Activated CD4-positive, alpha-beta T cell treated with anti-CD3 and anti-CD28 coated beads, Interleukin-2, amount 10 ng/mL, durations not matched to agents 7 days and 5 days (primary cell): ENCODE measurements around the gene DOCK6. TPM values are rescaled to one million over a fixed set of nuclear protein-coding genes. Genes with fewer than 3 reads are reported as not detected.

Experiments used
- CTCF ChIA-PET: fragments of 350-600 bp; sonication (Branson Sonifier 250); formaldehyde crosslinking; loops from one replicate; lab custom pipeline; 2021; ENCODE audit warnings: antibody characterized with exemption; lab: Charles Lee
- POLR2A ChIA-PET: fragments of 350-600 bp; sonication (Branson Sonifier 250); formaldehyde crosslinking; loops from one replicate; lab custom pipeline; 2021; ENCODE audit warnings: antibody characterized with exemption; lab: Charles Lee
- DNase-seq: peaks from one replicate; pipeline ENCODE4 v3.0.0-alpha.2; 2020
- H3K27ac Mint-ChIP-seq: one replicate; pipeline ENCODE4 v1.8.0; 2021; ENCODE audit warnings: mild to moderate bottlenecking, moderate library complexity, mixed read lengths
- H3K27me3 Mint-ChIP-seq: one replicate; pipeline ENCODE4 v1.8.0; 2021; ENCODE audit warnings: mixed read lengths
- H3K36me3 Mint-ChIP-seq: one replicate; pipeline ENCODE4 v1.8.0; 2021; ENCODE audit warnings: low read depth, mixed read lengths
- H3K4me1 Mint-ChIP-seq: one replicate; pipeline ENCODE4 v1.8.0; 2021; ENCODE audit warnings: mixed read lengths
- H3K4me3 Mint-ChIP-seq: one replicate; pipeline ENCODE4 v1.8.0; 2021; ENCODE audit warnings: mild to moderate bottlenecking, moderate library complexity, mixed read lengths
- H3K9me3 Mint-ChIP-seq: one replicate; pipeline ENCODE4 v1.8.0; 2021; ENCODE audit warnings: mixed read lengths
- total RNA-seq, 2 experiments: library from RNA; stranded (reverse); gene quantifications; one replicate each; pipeline ENCODE4 v1.2.3, GENCODE V29; 2021

Gene DOCK6
- total RNA-seq, 2 experiments from 2014 or later: not detected

DNA sequence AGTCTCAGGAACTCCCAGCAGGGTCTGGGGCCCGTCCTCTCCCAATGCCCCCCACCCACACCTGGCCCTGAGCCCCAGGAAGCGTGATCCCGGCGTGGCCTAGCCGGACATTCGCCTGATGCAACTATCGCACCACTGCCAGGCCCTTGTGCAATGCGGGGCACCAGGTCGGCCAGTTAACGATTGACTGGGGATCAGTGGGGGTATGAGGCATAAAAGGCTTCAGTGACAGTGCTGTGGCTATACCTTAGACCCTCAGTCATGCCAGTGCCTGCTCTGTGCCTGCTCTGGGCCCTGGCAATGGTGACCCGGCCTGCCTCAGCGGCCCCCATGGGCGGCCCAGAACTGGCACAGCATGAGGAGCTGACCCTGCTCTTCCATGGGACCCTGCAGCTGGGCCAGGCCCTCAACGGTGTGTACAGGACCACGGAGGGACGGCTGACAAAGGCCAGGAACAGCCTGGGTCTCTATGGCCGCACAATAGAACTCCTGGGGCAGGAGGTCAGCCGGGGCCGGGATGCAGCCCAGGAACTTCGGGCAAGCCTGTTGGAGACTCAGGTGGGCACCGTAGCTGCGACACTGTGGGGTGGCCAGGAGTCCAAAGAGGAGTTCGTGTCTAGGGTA, 22.8 kb downstream of the DOCK6 start, which contains the start of gene ANGPTL8:
Gene ANGPTL8, plus strand, starts transcription at position 243 of the 624 bp plus-strand sequence. Its CDS starts 19 bp downstream, at position 262.
- H3K4me1 Mint-ChIP-seq: no peaks in the 10 kb centered on the region
- H3K27me3 Mint-ChIP-seq: peaks cover 14% of the 10 kb centered on the region
- peaks cover 4% of the 10 kb centered on the region for H3K9me3 Mint-ChIP-seq

DNA sequence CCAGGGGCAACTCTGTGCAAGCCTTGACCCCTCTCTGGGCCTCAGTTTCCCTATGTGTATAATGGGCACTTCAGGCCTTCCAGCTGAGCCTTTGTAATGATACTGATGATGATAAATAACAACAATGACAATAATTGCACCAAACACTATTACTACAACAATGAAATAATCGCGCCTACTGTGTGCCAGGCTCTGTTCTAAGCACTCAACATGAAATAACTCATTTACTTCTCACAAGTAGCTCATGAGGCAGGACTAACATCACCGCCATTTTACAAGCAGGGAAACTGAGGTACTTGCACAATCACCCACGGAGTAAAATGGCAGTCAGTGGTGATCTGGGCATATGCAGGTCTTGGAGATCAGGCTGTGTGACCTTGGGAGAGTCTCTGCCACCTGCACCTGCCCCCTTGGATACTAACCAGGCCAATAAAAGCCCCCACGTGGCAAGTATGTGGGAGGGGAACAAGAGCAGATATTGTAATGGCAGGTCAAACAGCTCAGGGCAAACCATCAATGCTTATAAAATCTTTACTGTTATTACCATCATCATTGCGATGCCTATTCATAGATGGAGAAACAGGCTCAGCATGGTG, 23.4 kb downstream of the DOCK6 start:
- CTCF ChIA-PET: no interaction called here
- Mint-ChIP-seq H3K36me3 (no peaks in the 10 kb centered on the region), H3K4me3 (no peak overlapping the region), H3K4me1 (no peaks in the 10 kb centered on the region), H3K27me3 (peaks cover 14% of the 10 kb centered on the region), H3K9me3 (peaks cover 4% of the 10 kb centered on the region), H3K27ac (no peak overlapping the region)
- DNase-seq: no peak
- POLR2A ChIA-PET: no interaction called here

More for the DNA sequence above, 22.8 kb downstream of the DOCK6 start, which contains the start of gene ANGPTL8:
- CTCF ChIA-PET: no interaction called here
- H3K36me3 Mint-ChIP-seq: no peaks in the 10 kb centered on the region
- DNase-seq: no peak
- H3K27ac Mint-ChIP-seq: no peak within 1 kb of the TSS
- no peak within 1 kb of the TSS for H3K4me3 Mint-ChIP-seq
- POLR2A ChIA-PET: no interaction called here

DNA sequence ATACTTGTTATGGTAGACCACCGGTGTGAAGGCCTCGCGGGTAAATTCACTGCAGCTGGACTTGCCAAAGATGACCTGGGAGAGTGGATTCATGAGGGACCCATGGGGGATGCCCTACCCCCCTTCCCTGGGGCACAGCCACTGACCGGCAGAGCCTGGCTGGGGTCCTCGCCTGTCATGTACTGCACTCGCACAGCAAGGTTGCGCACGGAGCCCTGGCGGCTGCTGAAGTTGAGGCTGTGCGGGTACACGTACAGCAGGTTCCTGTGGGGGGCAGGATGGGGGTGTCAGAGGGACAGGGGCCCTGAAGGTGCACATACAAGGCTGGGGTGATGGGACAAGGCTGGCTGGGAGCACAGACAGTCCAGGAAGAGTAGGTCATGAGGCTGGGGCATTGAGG, 24.3 kb downstream of the DOCK6 start:
- no peak for DNase-seq
- Mint-ChIP-seq H3K9me3 (peaks cover 4% of the 10 kb centered on the region), H3K27me3 (peaks cover 9% of the 10 kb centered on the region), H3K36me3 (no peaks in the 10 kb centered on the region), H3K27ac (no peak overlapping the region), H3K4me3 (no peak overlapping the region), H3K4me1 (no peaks in the 10 kb centered on the region)
- POLR2A ChIA-PET: no interaction called here
- CTCF ChIA-PET: no interaction called here

DNA sequence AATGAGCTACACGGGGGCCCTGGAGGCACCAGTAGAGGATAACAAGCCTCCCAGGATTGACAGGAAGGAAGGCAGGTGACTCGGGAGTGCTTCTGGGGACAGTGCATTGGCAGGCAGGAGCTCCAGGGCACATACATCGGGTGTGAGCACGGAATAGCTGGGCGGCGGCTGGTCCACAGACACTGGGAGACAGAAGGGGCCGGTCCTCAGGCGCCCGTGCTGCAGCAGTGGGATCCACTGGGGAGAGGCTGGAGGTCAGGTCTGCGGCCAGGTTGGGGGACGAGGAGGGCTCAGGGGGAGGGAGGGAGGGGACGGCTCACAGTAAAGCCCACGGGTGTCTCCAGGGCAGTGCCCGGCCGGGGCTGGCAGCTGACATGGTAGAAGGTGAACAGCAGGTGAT, 25.0 kb downstream of the DOCK6 start:
- H3K4me3 Mint-ChIP-seq: no peak overlapping the region
- H3K9me3 Mint-ChIP-seq: peaks cover 4% of the 10 kb centered on the region
- CTCF ChIA-PET: no interaction called here
- peaks cover 6% of the 10 kb centered on the region for H3K27me3 Mint-ChIP-seq
- no peak for DNase-seq
- H3K27ac Mint-ChIP-seq: no peak overlapping the region
- POLR2A ChIA-PET: no interaction called here
- H3K4me1 Mint-ChIP-seq: no peaks in the 10 kb centered on the region
- H3K36me3 Mint-ChIP-seq: no peaks in the 10 kb centered on the region

DNA sequence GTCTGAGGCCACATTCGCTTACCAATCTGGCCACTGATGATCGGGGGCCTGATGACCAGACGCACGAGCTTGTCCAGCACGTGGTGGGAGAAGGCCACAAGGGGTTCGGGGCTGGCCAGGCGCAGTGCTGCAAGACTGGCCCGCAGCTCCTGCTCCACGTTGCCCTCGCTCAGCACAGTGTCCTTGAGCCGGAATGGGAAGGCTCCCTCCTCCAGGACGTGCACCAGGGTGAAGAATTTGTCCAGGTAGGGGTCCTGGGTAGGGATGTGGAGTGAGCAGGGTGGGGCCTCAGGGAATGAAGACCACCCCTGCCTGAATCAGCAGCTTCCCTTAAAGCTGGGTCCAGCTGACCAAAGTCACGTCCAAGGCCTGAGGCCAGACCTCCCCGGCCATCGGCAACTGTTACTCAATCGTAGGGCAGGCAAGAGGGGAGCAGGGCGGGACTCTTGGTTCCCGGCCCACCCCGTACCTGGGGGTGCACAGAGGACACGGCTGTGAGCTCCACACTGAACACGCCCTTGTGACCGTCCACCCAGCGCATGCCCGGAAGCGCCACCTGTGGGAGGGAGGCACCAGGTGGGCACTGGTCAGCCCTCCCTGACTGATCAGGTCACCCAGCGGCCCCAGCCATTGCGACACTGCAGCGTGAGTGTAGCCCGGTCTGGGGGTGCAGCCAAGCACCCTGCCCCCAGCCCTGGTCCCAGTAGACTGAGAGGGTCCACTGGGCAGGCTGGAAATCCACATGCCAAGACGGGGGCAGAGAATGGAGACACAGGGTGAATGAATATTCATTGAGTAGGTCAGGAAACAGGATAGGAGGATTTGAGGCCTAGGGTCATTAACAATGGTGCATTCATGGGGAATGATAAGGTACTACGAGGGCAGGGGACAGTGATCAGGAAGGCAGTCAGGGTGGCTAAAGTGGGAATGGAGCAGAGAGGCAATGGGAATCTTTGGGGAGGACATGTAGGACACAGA, 25.7 kb downstream of the DOCK6 start:
- H3K27ac Mint-ChIP-seq: no peak overlapping the region
- H3K4me1 Mint-ChIP-seq: no peaks in the 10 kb centered on the region
- H3K27me3 Mint-ChIP-seq: peaks cover under 1% of the 10 kb centered on the region
- ChIA-PET POLR2A (no interaction called here), CTCF (interaction anchor here (0.7 kb wide), 1 partner anchor 869 kb away, joined by 3 read pairs; no protein-coding TSS in a partner anchor)
- no peak for DNase-seq
- peaks cover 4% of the 10 kb centered on the region for H3K9me3 Mint-ChIP-seq
- no peak overlapping the region for H3K4me3 Mint-ChIP-seq
- no peaks in the 10 kb centered on the region for H3K36me3 Mint-ChIP-seq

DNA sequence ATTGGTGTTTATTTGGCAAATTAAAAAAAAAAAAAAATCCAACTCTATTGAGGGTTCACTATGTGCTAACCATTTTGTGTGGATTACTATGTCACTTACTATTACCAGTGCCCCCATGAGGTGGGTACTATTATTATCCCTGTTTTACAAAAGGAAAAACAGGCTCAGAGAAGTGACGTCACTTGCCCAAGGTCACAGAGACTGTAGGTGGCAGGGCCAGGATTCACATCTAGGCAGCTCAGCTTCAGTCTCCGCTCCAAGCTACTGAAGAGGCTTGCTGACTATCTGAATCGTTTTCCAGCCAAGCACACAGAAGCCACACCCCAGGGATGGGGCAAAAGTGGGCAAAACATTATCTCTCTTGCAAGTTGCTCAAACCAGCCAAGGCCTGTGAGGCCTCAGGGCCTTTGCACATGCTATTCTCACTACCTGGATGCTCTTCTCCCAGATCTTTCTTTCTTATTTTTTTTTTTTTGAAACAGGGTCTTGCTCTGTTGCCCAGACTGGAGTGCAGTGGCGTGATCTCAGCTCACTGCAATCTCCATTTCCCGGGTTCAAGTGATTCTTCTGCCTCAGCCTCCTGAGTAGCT, 27.7 kb downstream of the DOCK6 start:
- H3K36me3 Mint-ChIP-seq: no peaks in the 10 kb centered on the region
- CTCF ChIA-PET: no interaction called here
- no peaks in the 10 kb centered on the region for H3K4me1 Mint-ChIP-seq
- H3K27me3 Mint-ChIP-seq: no peaks in the 10 kb centered on the region
- H3K4me3 Mint-ChIP-seq: no peak overlapping the region
- POLR2A ChIA-PET: no interaction called here
- H3K27ac Mint-ChIP-seq: no peak overlapping the region
- DNase-seq: no peak
- H3K9me3 Mint-ChIP-seq: peaks cover 4% of the 10 kb centered on the region

DNA sequence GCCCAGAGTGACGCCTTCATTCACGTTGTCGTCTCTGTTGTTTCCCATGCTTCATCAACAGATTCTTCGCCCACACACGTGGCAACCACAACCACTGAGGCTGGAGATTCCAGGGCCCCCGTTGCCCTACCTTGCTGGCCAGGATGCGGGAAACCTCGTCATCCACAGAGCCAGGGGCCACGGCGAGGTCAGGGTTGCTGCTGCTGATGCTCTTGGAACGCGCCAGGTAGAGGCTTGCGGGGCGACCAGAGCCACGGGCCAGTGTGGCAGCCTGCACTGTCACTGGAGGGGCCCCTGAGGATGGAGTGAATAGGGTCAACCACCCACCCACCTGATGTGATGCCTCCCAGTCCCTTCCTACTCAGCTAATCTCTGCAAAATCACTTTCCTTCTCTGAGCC, 29.3 kb downstream of the DOCK6 start:
- Mint-ChIP-seq H3K4me3 (no peak overlapping the region), H3K9me3 (no peaks in the 10 kb centered on the region), H3K27me3 (no peaks in the 10 kb centered on the region), H3K36me3 (no peaks in the 10 kb centered on the region), H3K4me1 (no peaks in the 10 kb centered on the region), H3K27ac (no peak overlapping the region)
- CTCF ChIA-PET: interaction anchor here (0.6 kb wide), 1 partner anchor 44 kb away, joined by 7 read pairs; no protein-coding TSS in a partner anchor
- POLR2A ChIA-PET: no interaction called here
- no peak for DNase-seq

DNA sequence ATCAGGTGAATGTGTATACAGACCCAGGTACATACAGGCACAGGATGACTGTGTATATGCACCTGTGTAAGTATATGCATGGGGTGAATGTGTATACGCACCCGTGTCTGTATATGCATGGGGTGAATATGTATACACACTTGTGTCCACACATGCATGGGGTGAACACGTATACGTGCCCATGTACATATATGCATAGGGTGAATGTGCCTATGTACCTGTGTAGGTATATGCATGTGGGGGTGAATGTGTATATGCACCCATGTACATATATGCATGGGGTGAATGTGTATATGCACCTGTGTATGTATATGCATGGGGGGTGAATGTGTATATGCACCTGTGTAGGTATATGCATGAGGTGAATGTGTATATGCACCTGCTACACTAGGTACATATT, 29.8 kb downstream of the DOCK6 start:
- Mint-ChIP-seq H3K27ac (no peak overlapping the region), H3K4me3 (no peak overlapping the region), H3K9me3 (no peaks in the 10 kb centered on the region), H3K4me1 (no peaks in the 10 kb centered on the region), H3K27me3 (no peaks in the 10 kb centered on the region), H3K36me3 (no peaks in the 10 kb centered on the region)
- CTCF ChIA-PET: no interaction called here
- no peak for DNase-seq
- POLR2A ChIA-PET: no interaction called here

DNA sequence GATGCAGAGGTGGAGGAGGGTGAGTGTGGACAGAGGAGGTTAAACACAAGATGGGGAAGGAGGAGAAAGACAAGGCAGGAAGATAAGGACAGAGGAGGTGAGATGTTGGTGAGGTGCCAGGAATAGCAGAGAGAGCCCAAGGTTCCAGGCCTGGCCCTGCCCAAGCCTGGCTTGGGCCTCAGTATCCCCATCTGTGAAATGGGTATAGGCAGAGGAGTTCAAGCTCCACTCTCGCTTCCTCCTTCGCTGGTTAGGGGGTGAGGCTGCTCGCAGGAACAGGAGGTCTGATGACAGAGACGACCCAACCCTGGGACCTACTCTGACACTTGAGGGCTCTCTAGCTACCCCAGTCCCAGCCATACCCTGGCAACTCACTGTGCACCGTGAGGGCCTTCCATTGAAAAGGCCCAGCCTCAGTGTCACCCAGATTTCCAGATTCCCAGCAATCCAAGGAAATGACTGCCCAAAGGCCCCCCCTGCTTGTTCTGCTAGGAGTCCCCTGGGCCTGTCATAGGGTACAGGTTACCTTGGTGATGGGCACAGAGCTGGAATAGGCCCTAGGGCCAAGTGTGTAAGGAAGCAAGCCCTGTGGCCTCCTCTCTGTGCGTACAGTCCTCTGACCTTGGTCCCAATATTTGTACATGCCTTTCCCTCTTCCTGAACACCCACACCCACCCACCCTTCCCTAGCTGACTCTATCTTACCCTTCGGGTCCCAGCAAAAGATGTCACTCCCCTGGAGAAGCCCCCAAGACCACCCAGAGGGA, 31.5 kb downstream of the DOCK6 start:
- Mint-ChIP-seq H3K9me3 (no peaks in the 10 kb centered on the region), H3K27me3 (no peaks in the 10 kb centered on the region), H3K4me3 (no peak overlapping the region), H3K4me1 (no peaks in the 10 kb centered on the region), H3K27ac (no peak overlapping the region), H3K36me3 (no peaks in the 10 kb centered on the region)
- DNase-seq: no peak
- ChIA-PET CTCF (interaction anchor here (0.9 kb wide), 1 partner anchor 18 kb away, joined by 4 read pairs; no protein-coding TSS in a partner anchor), POLR2A (no interaction called here)

DNA sequence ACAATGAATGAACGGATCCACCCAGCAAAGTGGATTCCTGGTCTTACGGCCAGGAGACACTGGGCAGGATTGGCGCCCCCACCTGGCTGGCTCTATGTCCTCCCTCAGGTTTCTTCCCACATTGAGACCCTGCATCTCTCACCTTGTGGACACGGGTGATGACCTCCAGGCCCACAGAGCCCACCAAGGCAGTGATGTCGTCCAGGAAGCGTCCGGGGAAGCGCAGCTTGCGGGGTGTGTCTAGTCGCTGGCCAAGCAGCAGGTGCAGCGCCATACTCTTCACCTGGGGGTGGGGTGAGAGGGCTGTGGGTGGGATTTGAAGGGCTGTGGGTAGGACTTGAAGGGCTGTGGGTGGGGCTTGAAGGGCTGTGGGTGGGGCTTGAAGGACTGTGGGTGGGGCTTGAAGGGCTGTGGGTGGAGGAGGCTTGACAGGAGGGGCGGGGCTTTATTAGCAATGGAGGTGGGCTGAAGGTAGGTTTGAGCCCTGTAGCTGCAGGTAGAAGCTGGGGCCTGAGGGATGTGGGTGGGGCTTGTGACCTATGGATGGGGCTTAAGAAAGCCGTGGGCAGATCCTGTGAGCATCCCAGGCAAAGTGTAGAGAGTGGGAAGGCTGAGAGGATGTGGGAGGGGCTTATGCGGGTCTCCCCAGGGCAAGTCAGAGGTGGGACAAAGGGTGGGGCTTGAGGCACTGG, 35.0 kb downstream of the DOCK6 start:
- ChIA-PET CTCF (interaction anchor here (0.6 to 1.1 kb wide), 3 partner anchors 56 to 208 kb away, joined by 3 read pairs; partner anchors contain the start of gene PRKCSH), POLR2A (no interaction called here)
- Mint-ChIP-seq H3K27me3 (no peaks in the 10 kb centered on the region), H3K4me1 (no peaks in the 10 kb centered on the region), H3K9me3 (no peaks in the 10 kb centered on the region), H3K27ac (no peak overlapping the region), H3K4me3 (no peak overlapping the region), H3K36me3 (no peaks in the 10 kb centered on the region)
- no peak for DNase-seq

DNA sequence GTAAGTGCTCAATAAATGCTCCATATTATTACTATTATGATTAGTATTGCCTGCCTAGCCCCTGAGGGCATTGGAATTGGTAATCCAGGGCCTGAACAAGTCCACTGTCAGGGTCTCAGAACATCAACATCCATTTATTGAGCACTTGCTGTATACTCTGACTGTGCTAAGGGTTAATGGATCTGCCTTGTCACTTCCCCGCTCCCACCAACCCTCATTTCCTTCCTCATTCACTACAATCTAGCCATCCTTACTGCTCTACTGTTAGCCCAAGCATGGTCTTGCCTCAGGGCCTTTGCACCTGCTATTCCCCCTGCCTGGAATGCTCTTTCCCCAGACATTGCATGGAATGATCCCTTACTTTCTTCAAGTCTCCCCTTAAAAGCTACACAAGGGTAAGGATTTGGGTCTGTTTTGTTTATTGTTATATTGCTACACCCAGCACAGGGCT, 35.6 kb downstream of the DOCK6 start:
- no peak for DNase-seq
- no peaks in the 10 kb centered on the region for H3K9me3 Mint-ChIP-seq
- no peaks in the 10 kb centered on the region for H3K27me3 Mint-ChIP-seq
- H3K4me3 Mint-ChIP-seq: no peak overlapping the region
- no peaks in the 10 kb centered on the region for H3K4me1 Mint-ChIP-seq
- CTCF ChIA-PET: interaction anchor here (0.9 to 1.1 kb wide), 3 partner anchors 23 to 290 kb away, joined by 3 to 6 read pairs (median 4); partner anchors contain the start of gene PRKCSH
- H3K36me3 Mint-ChIP-seq: no peaks in the 10 kb centered on the region
- H3K27ac Mint-ChIP-seq: no peak overlapping the region
- POLR2A ChIA-PET: no interaction called here
